Skin of body (tissue), 2 donors: ENCODE data around the gene CERT1. TPM values are rescaled to one million over a fixed set of nuclear protein-coding genes. Genes with fewer than 3 reads are reported as not detected.
"Not testable (repeated sequence)": the region's sequence is repeated elsewhere in the genome, so short reads cannot be mapped to it uniquely, and the experiment has no call there.

Experiments
- DNase-seq: peaks from one replicate; lab custom pipeline; 2025; lab: John Stamatoyannopoulos, UW
- total RNA-seq: library from RNA; depleted of rRNA; stranded (reverse); fragments of >200 nt; gene quantifications from one replicate; pipeline ENCODE4 v1.2.3, GENCODE V29; 2014

Gene CERT1
- total RNA-seq, 1 donor from 2014 or later, result 43.6 TPM

GRCh38 chr5:75524071-75524470, 12.6 kb upstream of the CERT1 start:
- peak; percentile 34 for DNase-seq

DNA sequence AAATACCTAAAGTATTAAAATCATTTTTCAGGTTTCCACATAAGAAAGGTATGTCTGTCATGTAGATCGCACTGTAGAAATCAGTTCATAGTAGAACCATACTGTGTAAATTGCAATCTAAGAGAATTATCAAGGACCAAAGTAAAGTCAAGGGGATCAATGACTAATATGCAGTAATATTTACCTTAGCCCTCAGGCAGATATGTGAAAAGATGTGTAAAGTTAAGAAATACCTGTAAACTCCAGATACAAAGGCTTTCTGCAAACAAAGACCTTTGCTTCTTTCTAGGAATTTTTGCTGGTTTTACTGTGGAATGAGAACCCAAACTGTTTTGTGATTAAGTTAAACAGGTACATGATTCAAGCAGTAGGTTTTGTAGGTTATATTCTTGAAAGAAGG, 11.8 kb upstream of the CERT1 start:
- no peak for DNase-seq

- no peak for DNase-seq
These were observed 11.1 kb upstream of the CERT1 start for GRCh38 chr5:75522542-75522941.

DNA sequence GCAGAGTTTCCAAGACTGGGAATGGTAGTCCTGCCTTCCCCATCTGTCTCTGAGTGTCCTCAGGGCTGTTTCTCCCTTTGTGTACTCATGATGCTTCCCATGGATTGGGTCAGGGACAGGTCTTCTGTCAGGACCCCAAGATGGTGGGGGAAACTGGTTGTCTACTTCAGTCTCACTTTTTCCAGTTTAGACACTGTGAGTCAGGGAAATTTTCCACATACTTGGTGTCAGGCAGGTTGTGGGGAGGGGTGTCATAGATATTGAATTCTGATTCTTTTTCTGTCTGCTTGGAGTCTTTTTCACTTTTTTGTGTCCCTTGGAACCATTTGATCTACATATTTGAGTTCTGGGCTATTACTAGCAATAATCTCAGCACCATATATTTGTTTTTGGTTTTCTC, 10.6 kb upstream of the CERT1 start:
- no peak for DNase-seq

- DNase-seq, result no peak
These were observed 9.8 kb upstream of the CERT1 start for GRCh38 chr5:75521195-75521594.

DNA sequence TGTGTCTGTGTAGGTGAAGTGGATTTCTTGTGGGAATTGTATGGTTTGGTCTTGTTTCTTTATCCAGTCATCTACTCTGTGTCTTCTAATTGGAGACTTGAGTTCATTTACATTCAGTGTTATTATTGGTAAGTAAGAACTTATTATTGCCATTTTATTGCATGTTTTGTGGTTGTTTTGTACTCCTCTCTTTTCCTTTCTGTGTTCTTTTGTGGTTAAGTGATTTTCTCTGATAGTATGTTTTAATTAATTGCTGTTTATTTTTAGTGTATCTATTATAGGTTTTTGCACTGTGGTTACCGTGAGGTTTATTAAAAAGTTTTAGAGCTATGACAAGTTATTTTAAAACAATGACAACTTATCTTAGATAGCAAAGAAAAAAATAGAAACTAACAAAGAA, 8.3 kb upstream of the CERT1 start:
- DNase-seq, result no peak

DNA sequence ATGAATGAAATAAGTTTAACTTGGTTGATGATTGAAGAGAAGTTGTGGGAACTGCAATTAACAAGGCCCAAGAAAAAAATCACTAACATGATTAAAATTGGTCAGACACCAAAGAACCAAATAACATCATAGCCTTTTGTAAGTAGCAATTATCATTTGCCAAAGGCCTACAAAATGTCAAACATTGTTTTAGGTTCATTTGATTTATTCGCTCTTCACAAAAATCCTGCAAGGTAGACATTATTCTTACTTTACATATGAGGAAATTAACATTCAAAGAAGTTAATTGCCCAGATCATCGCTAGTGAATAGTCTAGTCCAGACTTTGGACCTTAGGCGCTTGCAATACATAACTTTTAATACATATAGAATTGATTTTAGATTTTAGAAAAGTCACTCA, 2.9 kb upstream of the CERT1 start:
- no peak for DNase-seq

DNA sequence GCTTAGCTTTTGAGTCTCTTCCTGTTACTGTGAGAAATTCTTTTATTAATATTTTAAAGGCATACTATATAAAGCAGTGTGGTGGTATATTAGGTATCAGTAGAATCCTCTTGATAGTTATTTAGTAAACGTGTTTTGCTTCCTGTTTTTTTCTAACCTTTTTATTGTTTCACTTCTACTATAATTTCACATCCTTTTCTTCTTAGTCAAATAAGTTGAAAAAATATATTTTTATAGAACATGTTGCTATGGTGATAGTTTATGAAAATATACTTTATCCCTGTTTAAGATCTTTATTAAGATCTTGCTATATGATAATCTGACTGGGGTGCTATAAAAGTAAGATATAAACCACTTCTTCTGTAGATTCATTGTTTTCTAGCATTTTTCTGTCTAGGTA, 2.4 kb upstream of the CERT1 start:
- no peak for DNase-seq

- peak; percentile 37 for DNase-seq
These were observed 1.1 kb upstream of the CERT1 start for GRCh38 chr5:75512383-75513074.

GRCh38 chr5:75510836-75511434, 494 bp downstream of the CERT1 start:
- DNase-seq, result no peak

- DNase-seq, result peak; percentile 15
These were observed 1.0 kb downstream of the CERT1 start for GRCh38 chr5:75510417-75510835.

GRCh38 chr5:75509956-75510355, 1.5 kb downstream of the CERT1 start:
- no peak for DNase-seq

- no peak for DNase-seq
These were observed 1.9 kb downstream of the CERT1 start for GRCh38 chr5:75509546-75509945.

- no peak for DNase-seq
These were observed 3.6 kb downstream of the CERT1 start for GRCh38 chr5:75507841-75508240.

DNA sequence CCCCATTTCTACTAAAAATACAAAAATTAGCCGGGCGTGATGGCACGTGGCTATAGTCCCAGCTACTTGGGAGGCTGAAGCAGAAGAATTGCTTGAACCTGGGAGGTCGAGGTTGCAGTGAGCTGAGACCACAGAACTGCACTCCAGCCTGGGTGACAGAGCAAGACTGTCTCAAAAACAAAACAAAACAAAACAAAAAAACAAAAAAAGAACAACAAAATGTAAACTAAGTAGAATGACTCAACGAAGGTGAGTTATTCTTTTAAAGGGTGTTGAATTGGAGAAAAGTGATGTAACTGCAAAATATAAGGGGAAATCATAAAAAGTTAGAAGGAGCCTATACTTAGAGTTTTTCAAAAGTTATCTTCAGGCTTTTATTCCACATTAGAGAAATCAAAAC, 6.3 kb downstream of the CERT1 start:
- DNase-seq, result not testable (repeated sequence)

DNA sequence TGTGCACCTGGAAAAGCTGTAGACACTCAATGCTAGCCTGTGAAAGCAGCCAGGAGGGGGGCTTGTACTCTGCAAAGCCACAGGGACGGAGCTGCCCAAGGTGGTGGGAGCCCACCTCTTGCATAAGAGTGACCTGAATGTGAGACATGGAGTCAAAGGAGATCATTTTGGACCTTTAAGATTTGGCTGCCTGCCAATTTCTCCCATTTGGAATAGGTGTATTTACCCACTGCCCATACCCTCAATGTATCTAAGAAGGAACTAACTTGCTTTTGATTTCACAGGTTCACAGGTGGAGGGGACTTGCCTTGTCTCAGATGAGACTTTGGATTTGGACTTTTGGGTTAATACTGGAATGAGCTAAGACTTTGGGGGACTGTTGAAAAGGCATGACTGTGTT, 12.6 kb downstream of the CERT1 start:
- DNase-seq, result not testable (repeated sequence)

DNA sequence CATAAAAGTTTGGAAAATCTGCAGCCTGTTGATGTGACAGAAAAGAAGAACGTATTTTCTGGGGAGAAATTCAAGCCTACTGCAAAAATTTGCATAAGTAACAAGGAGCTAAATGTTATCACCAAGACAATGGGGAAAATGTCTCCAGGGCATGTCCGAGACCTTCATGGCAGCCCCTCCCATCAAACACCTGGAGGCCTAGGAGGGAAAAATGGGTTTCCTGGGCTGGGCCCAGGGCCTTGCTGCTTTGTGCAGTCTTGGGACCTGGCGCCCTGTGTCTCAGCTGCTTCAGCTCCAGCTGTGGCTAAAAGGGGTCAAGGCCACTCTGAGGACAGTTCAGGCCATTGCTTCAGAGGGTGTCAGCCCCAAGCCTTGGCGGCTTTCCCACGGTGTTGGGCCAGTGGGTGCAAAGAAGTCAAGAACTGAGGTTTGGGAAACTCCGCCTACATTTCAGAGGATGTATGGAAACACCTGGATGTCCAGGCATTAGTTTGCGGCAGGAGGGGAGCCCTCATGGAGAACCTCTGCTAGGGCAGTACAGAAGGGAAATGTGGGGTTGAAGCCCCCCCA, 13.1 kb downstream of the CERT1 start:
- DNase-seq, result no peak

- DNase-seq, result no peak
These were observed 15.4 kb downstream of the CERT1 start for GRCh38 chr5:75496026-75496425.

DNA sequence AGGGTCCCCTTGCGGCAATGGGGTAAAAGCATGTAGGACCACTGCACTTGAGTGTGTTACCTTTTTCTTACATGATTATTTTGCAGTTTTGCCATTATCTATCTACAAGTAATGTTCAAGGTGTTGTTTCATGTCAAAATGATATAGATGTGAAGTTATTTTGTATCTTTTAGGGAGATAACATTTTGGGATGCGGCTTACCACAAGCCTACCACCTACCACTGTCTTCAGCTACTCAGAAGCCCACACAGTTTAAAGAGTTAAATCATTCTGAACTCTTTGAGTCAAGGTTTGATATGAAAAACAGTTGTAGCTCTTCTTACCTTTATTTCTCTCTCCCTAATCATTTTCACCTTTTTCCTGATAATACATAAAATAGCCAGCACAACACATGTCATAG, 19.8 kb downstream of the CERT1 start:
- DNase-seq, result no peak

DNA sequence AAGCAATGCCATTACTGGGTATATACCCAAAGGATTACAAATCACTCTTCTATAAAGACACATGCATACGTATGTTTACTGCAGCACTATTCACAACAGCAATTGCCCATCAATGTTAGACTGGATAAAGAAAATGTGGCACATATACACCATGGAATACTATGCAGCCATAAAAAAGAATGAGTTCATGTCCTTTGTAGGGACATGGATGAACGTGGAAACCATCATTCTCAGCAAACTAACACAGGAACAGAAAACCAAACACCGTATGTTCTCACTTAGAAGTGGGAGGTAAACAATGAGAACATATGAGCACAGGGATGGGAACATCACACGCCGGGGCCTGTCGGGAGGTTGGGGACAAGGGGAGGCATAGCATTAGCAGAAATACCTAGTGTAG, 21.6 kb downstream of the CERT1 start:
- DNase-seq, result not testable (repeated sequence)

GRCh38 chr5:75484605-75485004, 26.8 kb downstream of the CERT1 start:
- DNase-seq, result no peak

- no peak for DNase-seq
These were observed 28.9 kb downstream of the CERT1 start for GRCh38 chr5:75482482-75482881.

GRCh38 chr5:75481024-75481423, 30.4 kb downstream of the CERT1 start:
- DNase-seq, result no peak
